ENCODE results near the gene TMEM127.
"Not testable (repeated sequence)": the region's sequence is repeated elsewhere in the genome, so short reads cannot be mapped to it uniquely, and the experiment has no call there.

TMEM127 gene

GRCh38 chr2:96264086-96264485 is 1.7 kb downstream of the TMEM127 start:
- no peak overlapping the region for H3K4me3 ChIP-seq (ENCODE audit: low read length)

GRCh38 chr2:96262306-96262705 is 3.5 kb downstream of the TMEM127 start:
- peaks cover 2% of the 10 kb centered on the region; the same call in 1 of the 2 replicates for H3K4me1 ChIP-seq (ENCODE audit: control insufficient read depth, insufficient read depth, low read length)
- no peak for DNase-seq (ENCODE audit: low read depth, low spot score)
- no CpG with 5 or more reads among the region's 2 CpGs for WGBS (ENCODE audit: insufficient coverage, insufficient read length)
- no peak overlapping the region for H3K27ac ChIP-seq (ENCODE audit: low read length)
- no peaks in the 10 kb centered on the region for H3K9me3 ChIP-seq (ENCODE audit: control insufficient read depth, insufficient read depth, low read length)
- H3K36me3 ChIP-seq (ENCODE audit: control insufficient read depth, insufficient read depth, low read length), result no peaks in the 10 kb centered on the region
- H3K4me3 ChIP-seq (ENCODE audit: low read length), result no peak overlapping the region
- H3K27me3 ChIP-seq (ENCODE audit: control insufficient read depth, insufficient read depth, low read length), result no peaks in the 10 kb centered on the region

More at GRCh38 chr2:96264086-96264485, 1.7 kb downstream of the TMEM127 start:
- Histone ChIP-seq H3K4me1 (ENCODE audit: control insufficient read depth, insufficient read depth, low read length) (peaks cover 2% of the 10 kb centered on the region; the same call in 1 of the 2 replicates), H3K9me3 (ENCODE audit: control insufficient read depth, insufficient read depth, low read length) (no peaks in the 10 kb centered on the region), H3K27me3 (ENCODE audit: control insufficient read depth, insufficient read depth, low read length) (no peaks in the 10 kb centered on the region), H3K36me3 (ENCODE audit: control insufficient read depth, insufficient read depth, low read length) (peaks cover 6% of the 10 kb centered on the region; the same call in 1 of the 2 replicates), H3K27ac (ENCODE audit: low read length) (no peak overlapping the region)
- WGBS (ENCODE audit: insufficient coverage, insufficient read length), result no CpG with 5 or more reads among the region's 4 CpGs
- DNase-seq (ENCODE audit: low read depth, low spot score), result no peak

- Histone ChIP-seq H3K9me3 (ENCODE audit: control insufficient read depth, insufficient read depth, low read length) (no peaks in the 10 kb centered on the region), H3K27ac (ENCODE audit: low read length) (no peak overlapping the region), H3K36me3 (ENCODE audit: control insufficient read depth, insufficient read depth, low read length) (no peaks in the 10 kb centered on the region), H3K27me3 (ENCODE audit: control insufficient read depth, insufficient read depth, low read length) (no peaks in the 10 kb centered on the region), H3K4me3 (ENCODE audit: low read length) (no peak overlapping the region), H3K4me1 (ENCODE audit: control insufficient read depth, insufficient read depth, low read length) (peaks cover 2% of the 10 kb centered on the region; the same call in 1 of the 2 replicates)
- DNase-seq (ENCODE audit: low read depth, low spot score), result no peak
- WGBS (ENCODE audit: insufficient coverage, insufficient read length), result no CpG with 5 or more reads among the region's 6 CpGs
Observed at GRCh38 chr2:96261328-96262003, 4.3 kb downstream of the TMEM127 start.

GRCh38 chr2:96260387-96261260 is 5.2 kb downstream of the TMEM127 start:
- no peak for DNase-seq (ENCODE audit: low read depth, low spot score)
- Histone ChIP-seq H3K9me3 (ENCODE audit: control insufficient read depth, insufficient read depth, low read length) (no peaks in the 10 kb centered on the region), H3K27me3 (ENCODE audit: control insufficient read depth, insufficient read depth, low read length) (no peaks in the 10 kb centered on the region), H3K27ac (ENCODE audit: low read length) (no peak overlapping the region), H3K4me1 (ENCODE audit: control insufficient read depth, insufficient read depth, low read length) (peaks cover 2% of the 10 kb centered on the region; the same call in 1 of the 2 replicates), H3K4me3 (ENCODE audit: low read length) (no peak overlapping the region), H3K36me3 (ENCODE audit: control insufficient read depth, insufficient read depth, low read length) (no peaks in the 10 kb centered on the region)
- no CpG with 5 or more reads among the region's 10 CpGs for WGBS (ENCODE audit: insufficient coverage, insufficient read length)

GRCh38 chr2:96259497-96259921 is 6.3 kb downstream of the TMEM127 start:
- no peaks in the 10 kb centered on the region for H3K36me3 ChIP-seq (ENCODE audit: control insufficient read depth, insufficient read depth, low read length)
- H3K27ac ChIP-seq (ENCODE audit: low read length), result no peak overlapping the region

GRCh38 chr2:96258166-96259022 is 7.4 kb downstream of the TMEM127 start:
- no CpG with 5 or more reads among the region's 7 CpGs for WGBS (ENCODE audit: insufficient coverage, insufficient read length)
- Histone ChIP-seq H3K27ac (ENCODE audit: low read length) (no peak overlapping the region), H3K9me3 (ENCODE audit: control insufficient read depth, insufficient read depth, low read length) (no peaks in the 10 kb centered on the region), H3K4me1 (ENCODE audit: control insufficient read depth, insufficient read depth, low read length) (no peaks in the 10 kb centered on the region), H3K27me3 (ENCODE audit: control insufficient read depth, insufficient read depth, low read length) (no peaks in the 10 kb centered on the region), H3K4me3 (ENCODE audit: low read length) (no peak overlapping the region), H3K36me3 (ENCODE audit: control insufficient read depth, insufficient read depth, low read length) (peaks cover 5% of the 10 kb centered on the region; the same call in 1 of the 2 replicates)
- DNase-seq (ENCODE audit: low read depth, low spot score), result no peak

More at GRCh38 chr2:96259497-96259921, 6.3 kb downstream of the TMEM127 start:
- no peaks in the 10 kb centered on the region for H3K9me3 ChIP-seq (ENCODE audit: control insufficient read depth, insufficient read depth, low read length)
- no peaks in the 10 kb centered on the region; the same call in 1 of the 2 replicates for H3K4me1 ChIP-seq (ENCODE audit: control insufficient read depth, insufficient read depth, low read length)
- WGBS (ENCODE audit: insufficient coverage, insufficient read length), result no CpG with 5 or more reads among the region's 5 CpGs
- no peaks in the 10 kb centered on the region for H3K27me3 ChIP-seq (ENCODE audit: control insufficient read depth, insufficient read depth, low read length)
- DNase-seq (ENCODE audit: low read depth, low spot score), result no peak
- no peak overlapping the region for H3K4me3 ChIP-seq (ENCODE audit: low read length)

GRCh38 chr2:96257744-96258143 is 8.1 kb downstream of the TMEM127 start:
- WGBS (ENCODE audit: insufficient coverage, insufficient read length), result no CpG with 5 or more reads among the region's 3 CpGs
- H3K36me3 ChIP-seq (ENCODE audit: control insufficient read depth, insufficient read depth, low read length); DNase-seq (ENCODE audit: low read depth, low spot score): not testable (repeated sequence)

GRCh38 chr2:96256611-96257113 is 9.1 kb downstream of the TMEM127 start:
- peaks cover 13% of the 10 kb centered on the region; the same call in 1 of the 2 replicates for H3K36me3 ChIP-seq (ENCODE audit: control insufficient read depth, insufficient read depth, low read length)
- H3K27ac ChIP-seq (ENCODE audit: low read length), result no peak overlapping the region
- WGBS (ENCODE audit: insufficient coverage, insufficient read length), result no CpG with 5 or more reads among the region's 6 CpGs
- H3K9me3 ChIP-seq (ENCODE audit: control insufficient read depth, insufficient read depth, low read length), result no peaks in the 10 kb centered on the region
- H3K27me3 ChIP-seq (ENCODE audit: control insufficient read depth, insufficient read depth, low read length), result no peaks in the 10 kb centered on the region
- H3K4me1 ChIP-seq (ENCODE audit: control insufficient read depth, insufficient read depth, low read length), result no peaks in the 10 kb centered on the region
- H3K4me3 ChIP-seq (ENCODE audit: low read length), result no peak overlapping the region
- no peak for DNase-seq (ENCODE audit: low read depth, low spot score)

More at GRCh38 chr2:96257744-96258143, 8.1 kb downstream of the TMEM127 start:
- H3K9me3 ChIP-seq (ENCODE audit: control insufficient read depth, insufficient read depth, low read length); H3K4me1 ChIP-seq (ENCODE audit: control insufficient read depth, insufficient read depth, low read length); H3K27ac ChIP-seq (ENCODE audit: low read length); H3K27me3 ChIP-seq (ENCODE audit: control insufficient read depth, insufficient read depth, low read length); H3K4me3 ChIP-seq (ENCODE audit: low read length): not testable (repeated sequence)

GRCh38 chr2:96254571-96254970 is 11.2 kb downstream of the TMEM127 start:
- no CpG with 5 or more reads among the region's 11 CpGs for WGBS (ENCODE audit: insufficient coverage, insufficient read length)
- Histone ChIP-seq H3K9me3 (ENCODE audit: control insufficient read depth, insufficient read depth, low read length) (no peaks in the 10 kb centered on the region), H3K27ac (ENCODE audit: low read length) (no peak overlapping the region), H3K36me3 (ENCODE audit: control insufficient read depth, insufficient read depth, low read length) (peaks cover 13% of the 10 kb centered on the region; the same call in 1 of the 2 replicates), H3K4me1 (ENCODE audit: control insufficient read depth, insufficient read depth, low read length) (no peaks in the 10 kb centered on the region), H3K27me3 (ENCODE audit: control insufficient read depth, insufficient read depth, low read length) (no peaks in the 10 kb centered on the region), H3K4me3 (ENCODE audit: low read length) (no peak overlapping the region)
- DNase-seq (ENCODE audit: low read depth, low spot score), result no peak

Data from iPS DF 6.9 (cell line).